Measurements from ENCODE around the gene KCNK10.

DNA sequence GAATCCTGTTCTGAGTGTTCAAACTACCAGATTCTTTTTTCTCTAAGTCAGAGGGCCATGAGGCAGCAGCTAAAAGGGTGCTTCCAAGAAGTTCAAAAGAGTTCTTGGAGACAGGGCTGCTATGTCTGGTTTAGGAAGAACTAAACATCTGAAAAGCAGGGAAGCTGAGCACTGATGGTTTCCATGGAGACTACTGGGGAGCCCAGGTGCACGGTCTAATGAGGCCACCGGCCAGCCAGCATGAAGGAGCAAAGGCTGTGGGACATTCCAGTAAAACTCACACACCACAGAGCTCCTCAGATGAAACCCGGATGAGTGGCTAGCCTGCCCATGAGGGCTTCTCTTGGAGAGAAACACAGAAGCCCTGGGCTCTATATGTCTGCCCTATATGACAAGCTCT is 97.3 kb downstream of the KCNK10 start:
- TF ChIP-seq, protein P1, sequence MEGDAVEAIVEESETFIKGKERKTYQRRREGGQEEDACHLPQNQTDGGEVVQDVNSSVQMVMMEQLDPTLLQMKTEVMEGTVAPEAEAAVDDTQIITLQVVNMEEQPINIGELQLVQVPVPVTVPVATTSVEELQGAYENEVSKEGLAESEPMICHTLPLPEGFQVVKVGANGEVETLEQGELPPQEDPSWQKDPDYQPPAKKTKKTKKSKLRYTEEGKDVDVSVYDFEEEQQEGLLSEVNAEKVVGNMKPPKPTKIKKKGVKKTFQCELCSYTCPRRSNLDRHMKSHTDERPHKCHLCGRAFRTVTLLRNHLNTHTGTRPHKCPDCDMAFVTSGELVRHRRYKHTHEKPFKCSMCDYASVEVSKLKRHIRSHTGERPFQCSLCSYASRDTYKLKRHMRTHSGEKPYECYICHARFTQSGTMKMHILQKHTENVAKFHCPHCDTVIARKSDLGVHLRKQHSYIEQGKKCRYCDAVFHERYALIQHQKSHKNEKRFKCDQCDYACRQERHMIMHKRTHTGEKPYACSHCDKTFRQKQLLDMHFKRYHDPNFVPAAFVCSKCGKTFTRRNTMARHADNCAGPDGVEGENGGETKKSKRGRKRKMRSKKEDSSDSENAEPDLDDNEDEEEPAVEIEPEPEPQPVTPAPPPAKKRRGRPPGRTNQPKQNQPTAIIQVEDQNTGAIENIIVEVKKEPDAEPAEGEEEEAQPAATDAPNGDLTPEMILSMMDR (IDR thresholded peaks at IDR 0.05), result no peak
- TF ChIP-seq POLR2A (IDR thresholded peaks at IDR 0.05), result no peak
